HEK293 (cell line): ENCODE results near the gene FTL.

Source experiments
- BCL11A ChIP-seq: fragments of 450-650 bp; formaldehyde crosslinking; IDR thresholded peaks from 2 replicates; pipeline ENCODE4 v1.5.1; 2016; ENCODE audit warnings: low read depth, missing biosample characterization, missing genetic modification characterization
- GLIS2 ChIP-seq: fragments of 450-650 bp; formaldehyde crosslinking; IDR thresholded peaks from 2 replicates; pipeline ENCODE4 v1.5.1; 2016; ENCODE audit warnings: missing biosample characterization, missing genetic modification characterization
- TF ChIP-seq, protein P1 (sequence below): fragments of 450-650 bp; formaldehyde crosslinking; IDR thresholded peaks from 2 replicates; pipeline ENCODE4 v1.5.1; 2016; ENCODE audit warnings: missing biosample characterization, missing genetic modification characterization
- TF ChIP-seq, protein P2 (sequence below): fragments of 450-650 bp; formaldehyde crosslinking; IDR thresholded peaks from 2 replicates; pipeline ENCODE4 v1.5.1; 2016; ENCODE audit warnings: missing biosample characterization, missing genetic modification characterization
- TF ChIP-seq, protein P3 (sequence below): fragments of 450-650 bp; formaldehyde crosslinking; IDR thresholded peaks from 2 replicates; pipeline ENCODE4 v1.5.1; 2016; ENCODE audit warnings: missing biosample characterization, missing genetic modification characterization, low read depth

DNA sequence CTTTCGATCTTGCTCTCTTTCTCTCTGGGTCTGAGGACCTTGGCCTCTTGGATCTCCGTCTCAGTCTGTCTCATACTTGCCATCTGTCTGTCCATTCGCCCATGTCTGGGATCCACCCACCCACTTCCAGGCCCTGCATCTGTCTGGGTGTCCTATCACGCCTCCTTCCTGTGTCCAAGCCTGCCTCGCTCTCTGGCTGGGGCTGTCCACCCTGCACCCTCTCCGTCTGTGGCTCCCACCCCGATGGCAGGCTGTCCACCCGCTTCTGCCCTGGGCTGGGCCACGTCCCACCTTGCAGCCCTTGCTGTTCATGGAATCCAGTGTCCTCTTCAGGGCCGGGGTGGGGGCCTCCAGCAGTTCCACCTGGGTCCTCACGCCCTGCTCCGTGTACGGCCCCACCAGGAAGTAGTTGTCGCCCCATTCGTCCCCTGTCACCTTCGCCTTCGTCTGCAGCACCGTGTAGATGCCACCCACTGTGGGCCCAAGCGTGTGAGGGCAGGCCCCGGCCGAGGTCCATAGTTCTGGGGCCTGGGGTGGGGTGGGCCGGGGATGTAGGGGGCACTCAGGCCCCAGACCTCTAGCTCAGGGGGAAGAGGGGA is 26.0 kb downstream of the FTL start:
- TF ChIP-seq, protein P1, sequence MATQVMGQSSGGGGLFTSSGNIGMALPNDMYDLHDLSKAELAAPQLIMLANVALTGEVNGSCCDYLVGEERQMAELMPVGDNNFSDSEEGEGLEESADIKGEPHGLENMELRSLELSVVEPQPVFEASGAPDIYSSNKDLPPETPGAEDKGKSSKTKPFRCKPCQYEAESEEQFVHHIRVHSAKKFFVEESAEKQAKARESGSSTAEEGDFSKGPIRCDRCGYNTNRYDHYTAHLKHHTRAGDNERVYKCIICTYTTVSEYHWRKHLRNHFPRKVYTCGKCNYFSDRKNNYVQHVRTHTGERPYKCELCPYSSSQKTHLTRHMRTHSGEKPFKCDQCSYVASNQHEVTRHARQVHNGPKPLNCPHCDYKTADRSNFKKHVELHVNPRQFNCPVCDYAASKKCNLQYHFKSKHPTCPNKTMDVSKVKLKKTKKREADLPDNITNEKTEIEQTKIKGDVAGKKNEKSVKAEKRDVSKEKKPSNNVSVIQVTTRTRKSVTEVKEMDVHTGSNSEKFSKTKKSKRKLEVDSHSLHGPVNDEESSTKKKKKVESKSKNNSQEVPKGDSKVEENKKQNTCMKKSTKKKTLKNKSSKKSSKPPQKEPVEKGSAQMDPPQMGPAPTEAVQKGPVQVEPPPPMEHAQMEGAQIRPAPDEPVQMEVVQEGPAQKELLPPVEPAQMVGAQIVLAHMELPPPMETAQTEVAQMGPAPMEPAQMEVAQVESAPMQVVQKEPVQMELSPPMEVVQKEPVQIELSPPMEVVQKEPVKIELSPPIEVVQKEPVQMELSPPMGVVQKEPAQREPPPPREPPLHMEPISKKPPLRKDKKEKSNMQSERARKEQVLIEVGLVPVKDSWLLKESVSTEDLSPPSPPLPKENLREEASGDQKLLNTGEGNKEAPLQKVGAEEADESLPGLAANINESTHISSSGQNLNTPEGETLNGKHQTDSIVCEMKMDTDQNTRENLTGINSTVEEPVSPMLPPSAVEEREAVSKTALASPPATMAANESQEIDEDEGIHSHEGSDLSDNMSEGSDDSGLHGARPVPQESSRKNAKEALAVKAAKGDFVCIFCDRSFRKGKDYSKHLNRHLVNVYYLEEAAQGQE (tag by site-specific recombination): no peak
- TF ChIP-seq, protein P2, sequence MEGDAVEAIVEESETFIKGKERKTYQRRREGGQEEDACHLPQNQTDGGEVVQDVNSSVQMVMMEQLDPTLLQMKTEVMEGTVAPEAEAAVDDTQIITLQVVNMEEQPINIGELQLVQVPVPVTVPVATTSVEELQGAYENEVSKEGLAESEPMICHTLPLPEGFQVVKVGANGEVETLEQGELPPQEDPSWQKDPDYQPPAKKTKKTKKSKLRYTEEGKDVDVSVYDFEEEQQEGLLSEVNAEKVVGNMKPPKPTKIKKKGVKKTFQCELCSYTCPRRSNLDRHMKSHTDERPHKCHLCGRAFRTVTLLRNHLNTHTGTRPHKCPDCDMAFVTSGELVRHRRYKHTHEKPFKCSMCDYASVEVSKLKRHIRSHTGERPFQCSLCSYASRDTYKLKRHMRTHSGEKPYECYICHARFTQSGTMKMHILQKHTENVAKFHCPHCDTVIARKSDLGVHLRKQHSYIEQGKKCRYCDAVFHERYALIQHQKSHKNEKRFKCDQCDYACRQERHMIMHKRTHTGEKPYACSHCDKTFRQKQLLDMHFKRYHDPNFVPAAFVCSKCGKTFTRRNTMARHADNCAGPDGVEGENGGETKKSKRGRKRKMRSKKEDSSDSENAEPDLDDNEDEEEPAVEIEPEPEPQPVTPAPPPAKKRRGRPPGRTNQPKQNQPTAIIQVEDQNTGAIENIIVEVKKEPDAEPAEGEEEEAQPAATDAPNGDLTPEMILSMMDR: no peak
- TF ChIP-seq GLIS2: no peak
- no peak for TF ChIP-seq BCL11A (tag by site-specific recombination)
- TF ChIP-seq, protein P3, sequence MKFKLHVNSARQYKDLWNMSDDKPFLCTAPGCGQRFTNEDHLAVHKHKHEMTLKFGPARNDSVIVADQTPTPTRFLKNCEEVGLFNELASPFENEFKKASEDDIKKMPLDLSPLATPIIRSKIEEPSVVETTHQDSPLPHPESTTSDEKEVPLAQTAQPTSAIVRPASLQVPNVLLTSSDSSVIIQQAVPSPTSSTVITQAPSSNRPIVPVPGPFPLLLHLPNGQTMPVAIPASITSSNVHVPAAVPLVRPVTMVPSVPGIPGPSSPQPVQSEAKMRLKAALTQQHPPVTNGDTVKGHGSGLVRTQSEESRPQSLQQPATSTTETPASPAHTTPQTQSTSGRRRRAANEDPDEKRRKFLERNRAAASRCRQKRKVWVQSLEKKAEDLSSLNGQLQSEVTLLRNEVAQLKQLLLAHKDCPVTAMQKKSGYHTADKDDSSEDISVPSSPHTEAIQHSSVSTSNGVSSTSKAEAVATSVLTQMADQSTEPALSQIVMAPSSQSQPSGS (tag by site-specific recombination): no peak
